ENCODE results near the gene FBRSL1. TPM values are rescaled to one million over a fixed set of nuclear protein-coding genes. Genes with fewer than 3 reads are reported as not detected.

Gene FBRSL1
- total and polyA plus RNA-seq, 11 donors = 23.0 to 88.2 (median 40.0) TPM

- H3K27ac ChIP-seq = peak overlapping the region; percentile 69 to 90 (median 76)
- intact Hi-C loops (cut with DNase I) = loop anchor here in 1 of 10 donors (2.0 kb wide), 1 partner anchor 16 kb away; the partner anchor contains the start of gene FBRSL1
Measured at GRCh38 chr12:132506328-132507160, 16.6 kb downstream of the FBRSL1 start.

DNA sequence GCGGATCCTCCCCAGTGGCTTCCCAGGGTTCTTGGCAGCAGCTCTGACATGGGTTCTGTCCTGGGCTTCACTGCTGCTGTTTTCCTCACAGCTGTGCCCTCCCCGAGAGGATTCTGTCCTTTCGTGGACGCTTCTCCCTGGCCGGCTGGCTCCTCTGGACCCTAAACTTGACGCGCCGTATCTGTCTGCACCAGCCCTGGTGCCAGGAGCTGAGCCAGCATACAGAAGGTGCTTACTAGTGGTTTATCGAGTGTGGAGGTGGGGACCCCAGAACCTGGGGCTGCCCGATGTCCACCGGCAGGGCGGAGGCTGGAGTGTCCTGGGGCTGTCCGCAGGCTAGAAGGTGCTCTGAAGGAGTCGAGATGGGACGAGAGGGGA is 17.2 kb downstream of the FBRSL1 start:
- H3K4me1 ChIP-seq = peaks cover 15 to 73% (median 50%) of the 10 kb centered on the region in 12 donors
- ATAC-seq (no peak), DNase-seq (no peak)
- no peaks in the 10 kb centered on the region for H3K9me3 ChIP-seq
- intact Hi-C loops (cut with DNase I) = loop anchor here in 1 of 10 donors (2.0 kb wide), 1 partner anchor 16 kb away; the partner anchor contains the start of gene FBRSL1
- peaks cover 0 to 35% (median 14%) of the 10 kb centered on the region in 9 donors for H3K36me3 ChIP-seq
- H3K4me3 ChIP-seq = peak overlapping the region in 11 of 12 donors; percentile 7 to 37 (median 26)
- WGBS, 4 donors = 43 to 46% (median 45%) methylated on average over 13 to 15 of the region's 15 CpGs
- H3K27me3 ChIP-seq = no peaks in the 10 kb centered on the region
- TF ChIP-seq POLR2A (IDR thresholded peaks at IDR 0.05) = no peak
- TF ChIP-seq CTCF (IDR thresholded peaks at IDR 0.05) = no peak
- H3K27ac ChIP-seq = peak overlapping the region; percentile 69 to 90 (median 76)

More at GRCh38 chr12:132506328-132507160, 16.6 kb downstream of the FBRSL1 start:
- no peaks in the 10 kb centered on the region for H3K9me3 ChIP-seq
- H3K36me3 ChIP-seq = peaks cover 0 to 32% (median 14%) of the 10 kb centered on the region in 9 donors
- H3K27me3 ChIP-seq = no peaks in the 10 kb centered on the region
- 16 to 20% (median 17%) methylated on average over 29 to 32 of the region's 32 CpGs for WGBS, 4 donors
- ATAC-seq = peak; percentile 84 to 96 (median 94)
- TF ChIP-seq POLR2A (IDR thresholded peaks at IDR 0.05) (no peak), CTCF (IDR thresholded peaks at IDR 0.05) (no peak)
- H3K4me1 ChIP-seq = peaks cover 15 to 77% (median 57%) of the 10 kb centered on the region in 12 donors
- H3K4me3 ChIP-seq = peak overlapping the region in 11 of 12 donors; percentile 8 to 37 (median 26)
- DNase-seq = peak; percentile 90 to 93 (median 92)

GRCh38 chr12:132507656-132508490 is 17.9 kb downstream of the FBRSL1 start:
- peaks cover 0 to 37% (median 14%) of the 10 kb centered on the region in 9 donors for H3K36me3 ChIP-seq
- WGBS, 4 donors = 85 to 93% (median 90%) methylated on average over 21 to 31 of the region's 31 CpGs
- TF ChIP-seq CTCF (IDR thresholded peaks at IDR 0.05) = no peak
- TF ChIP-seq POLR2A (IDR thresholded peaks at IDR 0.05) = no peak
- no peaks in the 10 kb centered on the region for H3K27me3 ChIP-seq
- peak overlapping the region in 1 of 12 donors; percentile 36 for H3K4me3 ChIP-seq
- ATAC-seq (no peak), DNase-seq (no peak)
- H3K9me3 ChIP-seq = no peaks in the 10 kb centered on the region
- intact Hi-C loops (cut with DNase I) = loop anchor here in 1 of 10 donors (2.0 kb wide), 1 partner anchor 17 kb away; the partner anchor contains the start of gene FBRSL1
- peaks cover 15 to 72% (median 46%) of the 10 kb centered on the region in 12 donors for H3K4me1 ChIP-seq
- H3K27ac ChIP-seq = peak overlapping the region in 11 of 12 donors; percentile 69 to 90 (median 77)

Data from heart left ventricle (tissue), 16 donors.